Left renal pelvis (tissue), 4 donors: ENCODE results near the gene SLK. TPM values are rescaled to one million over a fixed set of nuclear protein-coding genes. Genes with fewer than 3 reads are reported as not detected.

Experiments
- DNase-seq, 4 donors: peaks; one replicate each; pipeline ENCODE4 v3.0.0-alpha.2; 2013; ENCODE audit warnings: low read depth in 4 of 4, low spot score in 3 of 4
- polyA plus RNA-seq, 4 donors: library from polyadenylated mRNA; unstranded; fragments of 120-200 nt; gene quantifications; one replicate each; pipeline ENCODE4 v1.2.1, GENCODE V29; 2013; ENCODE audit not compliant: insufficient read length in 4 of 4

Gene SLK
- polyA plus RNA-seq, 4 donors = 45.1 to 73.9 (median 62.5) TPM

- DNase-seq = no peak
Observed at GRCh38 chr10:103939522-103939921, 27.4 kb upstream of the SLK start.

- no peak for DNase-seq
Observed at GRCh38 chr10:103941801-103942200, 25.1 kb upstream of the SLK start.

GRCh38 chr10:103942866-103943265, 24.1 kb upstream of the SLK start:
- no peak for DNase-seq

- DNase-seq = no peak
Observed at GRCh38 chr10:103947799-103948516, 19.0 kb upstream of the SLK start.

GRCh38 chr10:103949728-103950127, 17.2 kb upstream of the SLK start:
- DNase-seq = no peak

GRCh38 chr10:103951183-103951582, 15.8 kb upstream of the SLK start:
- no peak for DNase-seq

GRCh38 chr10:103951942-103952341, 15.0 kb upstream of the SLK start:
- no peak for DNase-seq

GRCh38 chr10:103954543-103954942, 12.4 kb upstream of the SLK start:
- DNase-seq = no peak

- no peak for DNase-seq
Observed at GRCh38 chr10:103958996-103959395, 7.9 kb upstream of the SLK start.

- DNase-seq = no peak
Observed at GRCh38 chr10:103960103-103960502, 6.8 kb upstream of the SLK start.

- peak; percentile 22 to 62 (median 29) for DNase-seq
Observed at GRCh38 chr10:103967448-103968071, 620 bp downstream of the SLK start.

- no peak for DNase-seq
Observed at GRCh38 chr10:103968441-103969391, 1.8 kb downstream of the SLK start.

GRCh38 chr10:103969436-103969835, 2.5 kb downstream of the SLK start:
- DNase-seq = no peak

- DNase-seq = no peak
Observed at GRCh38 chr10:103969857-103970627, 3.1 kb downstream of the SLK start.

GRCh38 chr10:103975169-103975568, 8.2 kb downstream of the SLK start:
- no peak for DNase-seq

GRCh38 chr10:103977204-103977603, 10.3 kb downstream of the SLK start:
- no peak for DNase-seq

GRCh38 chr10:103979530-103979929, 12.6 kb downstream of the SLK start:
- no peak for DNase-seq

- DNase-seq = no peak
Observed at GRCh38 chr10:103980288-103980906, 13.5 kb downstream of the SLK start.

GRCh38 chr10:103982639-103983038, 15.7 kb downstream of the SLK start:
- no peak for DNase-seq

GRCh38 chr10:103983367-103983911, 16.5 kb downstream of the SLK start:
- DNase-seq = no peak
